ENCODE data around the gene UBR3.

- TF ChIP-seq REST (IDR thresholded peaks at IDR 0.05; ENCODE audit: insufficient replicate concordance, low read depth): no peak
- no peak for TF ChIP-seq CTCF (IDR thresholded peaks at IDR 0.05; ENCODE audit: insufficient read depth, low read length)
- no peak for TF ChIP-seq POLR2AphosphoS5 (IDR thresholded peaks at IDR 0.05; ENCODE audit: low read depth)
- no peak for TF ChIP-seq GABPA (IDR thresholded peaks at IDR 0.05; ENCODE audit: low read depth)
Measured at GRCh38 chr2:170052151-170052550, 224.9 kb downstream of the UBR3 start.

Data from HL-60 (cell line).